ENCODE measurements around the gene TMEM273.

Gene TMEM273

GRCh38 chr10:49115796-49116508 lies 72.2 kb downstream of the TMEM273 start:
- no peak for DNase-seq (ENCODE audit: low read depth)

GRCh38 chr10:49115015-49115795 lies 73.0 kb downstream of the TMEM273 start, which contains the start of gene VSTM4:
VSTM4 (minus strand) TSS chr10:49115522; CDS start chr10:49115485, 37 bp downstream.
- no peak for DNase-seq (ENCODE audit: low read depth)

GRCh38 chr10:49114718-49115014 lies 73.5 kb downstream of the TMEM273 start:
- no peak for DNase-seq (ENCODE audit: low read depth)

GRCh38 chr10:49113741-49114141 lies 74.5 kb downstream of the TMEM273 start:
- DNase-seq (ENCODE audit: low read depth) = no peak

- DNase-seq (ENCODE audit: low read depth) = no peak
Observed at GRCh38 chr10:49112851-49113250, 75.3 kb downstream of the TMEM273 start.

GRCh38 chr10:49112098-49112497 lies 76.1 kb downstream of the TMEM273 start:
- no peak for DNase-seq (ENCODE audit: low read depth)

GRCh38 chr10:49111320-49111698 lies 76.9 kb downstream of the TMEM273 start:
- no peak for DNase-seq (ENCODE audit: low read depth)

GRCh38 chr10:49110684-49111319 lies 77.4 kb downstream of the TMEM273 start:
- DNase-seq (ENCODE audit: low read depth) = no peak

- no peak for DNase-seq (ENCODE audit: low read depth)
Observed at GRCh38 chr10:49109669-49110340, 78.4 kb downstream of the TMEM273 start.

GRCh38 chr10:49108656-49109055 lies 79.5 kb downstream of the TMEM273 start:
- DNase-seq (ENCODE audit: low read depth) = no peak

GRCh38 chr10:49107887-49108267 lies 80.3 kb downstream of the TMEM273 start:
- DNase-seq (ENCODE audit: low read depth) = no peak

- DNase-seq (ENCODE audit: low read depth) = no peak
Observed at GRCh38 chr10:49107111-49107886, 80.9 kb downstream of the TMEM273 start.

GRCh38 chr10:49106451-49106850 lies 81.7 kb downstream of the TMEM273 start:
- DNase-seq (ENCODE audit: low read depth) = no peak

- DNase-seq (ENCODE audit: low read depth) = no peak
Observed at GRCh38 chr10:49105076-49105475, 83.1 kb downstream of the TMEM273 start.
